Trophoblast cell (in vitro differentiated cells and primary cell): ENCODE results near the gene KDM5B. TPM values are rescaled to one million over a fixed set of nuclear protein-coding genes. Genes with fewer than 3 reads are reported as not detected.

ENCODE experiments used
- DNase-seq, 2 donors: peaks; one replicate each; pipeline ENCODE4 v3.0.0-alpha.2; 2016
- H2AFZ ChIP-seq: 2 replicates; pipeline ENCODE4 v1.6.1; 2013; ENCODE audit warnings: low read length, moderate library complexity, mild to moderate bottlenecking; ENCODE audit not compliant: insufficient read depth, poor library complexity
- H2AK5ac ChIP-seq: 2 replicates; pipeline ENCODE4 v1.6.1; 2013; ENCODE audit warnings: mild to moderate bottlenecking, low read length
- H2BK120ac ChIP-seq: 2 replicates; pipeline ENCODE4 v1.6.1; 2013; ENCODE audit warnings: low read length, mild to moderate bottlenecking, moderate library complexity; ENCODE audit not compliant: insufficient read depth, poor library complexity
- H2BK12ac ChIP-seq: 2 replicates; pipeline ENCODE4 v1.6.1; 2013; ENCODE audit warnings: mild to moderate bottlenecking, low read length, moderate library complexity
- H2BK5ac ChIP-seq: 2 replicates; pipeline ENCODE4 v1.6.1; 2013; ENCODE audit warnings: low read length, low read depth, moderate library complexity, mild to moderate bottlenecking; ENCODE audit not compliant: poor library complexity
- H3K14ac ChIP-seq: 2 replicates; pipeline ENCODE4 v1.6.1; 2013; ENCODE audit warnings: mild to moderate bottlenecking, low read length
- H3K18ac ChIP-seq: 2 replicates; pipeline ENCODE4 v1.6.1; 2013; ENCODE audit warnings: mild to moderate bottlenecking, low read length
- H3K23ac ChIP-seq: 2 replicates; pipeline ENCODE4 v1.6.1; 2013; ENCODE audit warnings: low read length
- H3K27ac ChIP-seq: 2 replicates; pipeline ENCODE4 v1.5.1; 2013; ENCODE audit warnings: low read depth, mild to moderate bottlenecking, inconsistent platforms, low read length, moderate library complexity
- H3K27me3 ChIP-seq: 2 replicates; pipeline ENCODE4 v1.6.1; 2013; ENCODE audit warnings: inconsistent platforms, mild to moderate bottlenecking, low read length, moderate library complexity; ENCODE audit not compliant: insufficient read depth
- H3K36me3 ChIP-seq, 2 experiments: 1 replicate in 1 of 2; 2 replicates in 1 of 2; pipeline ENCODE4 v1.6.1; 2013; ENCODE audit warnings: low read length in 2 of 2, mild to moderate bottlenecking in 2 of 2, moderate library complexity in 1 of 2; ENCODE audit not compliant: insufficient read depth in 2 of 2, control insufficient read depth in 1 of 2
- H3K4ac ChIP-seq: 2 replicates; pipeline ENCODE4 v1.6.1; 2013; ENCODE audit warnings: low read depth, mild to moderate bottlenecking, low read length, moderate library complexity
- H3K4me1 ChIP-seq, 2 experiments: 1 replicate in 1 of 2; 2 replicates in 1 of 2; pipeline ENCODE4 v1.6.1; 2013; ENCODE audit warnings: low read length in 2 of 2, mild to moderate bottlenecking in 2 of 2, moderate library complexity in 1 of 2; ENCODE audit not compliant: insufficient read depth in 2 of 2, control insufficient read depth in 1 of 2
- H3K4me2 ChIP-seq: 2 replicates; pipeline ENCODE4 v1.6.1; 2013; ENCODE audit warnings: inconsistent platforms, mild to moderate bottlenecking, low read length, moderate library complexity
- H3K4me3 ChIP-seq: 2 replicates; pipeline ENCODE4 v1.5.1; 2013; ENCODE audit warnings: mild to moderate bottlenecking, low read depth, low read length, inconsistent platforms
- H3K79me1 ChIP-seq: one replicate; pipeline ENCODE4 v1.6.1; 2013; ENCODE audit warnings: low read length
- H3K79me2 ChIP-seq: 2 replicates; pipeline ENCODE4 v1.6.1; 2013; ENCODE audit warnings: low read length, mild to moderate bottlenecking; ENCODE audit not compliant: control insufficient read depth, insufficient read depth, poor library complexity
- H3K9ac ChIP-seq: 2 replicates; pipeline ENCODE4 v1.6.1; 2013; ENCODE audit warnings: mild to moderate bottlenecking, low read length
- H3K9me3 ChIP-seq: 2 replicates; pipeline ENCODE4 v1.6.1; 2013; ENCODE audit warnings: low read depth, mild to moderate bottlenecking, control low read depth, inconsistent platforms, low read length; ENCODE audit not compliant: insufficient read depth
- H4K12ac ChIP-seq: 2 replicates; pipeline ENCODE4 v1.6.1; 2013; ENCODE audit warnings: low read depth, mild to moderate bottlenecking, low read length, moderate library complexity
- H4K8ac ChIP-seq: 2 replicates; pipeline ENCODE4 v1.6.1; 2013; ENCODE audit warnings: low read depth, mild to moderate bottlenecking, low read length, moderate library complexity
- H4K91ac ChIP-seq: one replicate; pipeline ENCODE4 v1.6.1; 2013; ENCODE audit warnings: low read depth, mild to moderate bottlenecking, low read length, moderate library complexity
- WGBS: extraction: QIAGEN DNeasy Blood & Tissue Kit; methylation state at CpG from one replicate; pipeline ENCODE4 v1.1.7; 2013; ENCODE audit warnings: missing lambda C conversion rate; ENCODE audit not compliant: insufficient read length, insufficient coverage; ENCODE audit errors: extremely low coverage; 5-methylcytosine and 5-hydroxymethylcytosine counted together
- polyA plus RNA-seq: library from polyadenylated mRNA; stranded (reverse); fragments of 200-250 nt; gene quantifications from 2 replicates; pipeline ENCODE4 v1.2.3, GENCODE V29; 2013

The KDM5B gene
- polyA plus RNA-seq: 64.2 and 64.5 TPM in 2 replicates

GRCh38 chr1:202807926-202808757 lies at the start of gene KDM5B:
Gene KDM5B, minus strand, starts transcription at chr1:202808421. Its CDS starts 116 bp downstream, at chr1:202808305.
- Histone ChIP-seq H3K14ac (peak within 1 kb of the TSS; percentile 97), H3K4me3 (peak within 1 kb of the TSS; percentile 97), H3K9ac (peak within 1 kb of the TSS; percentile 99), H3K27ac (peak within 1 kb of the TSS; percentile 81), H3K79me2 (peaks cover 36% of the 10 kb centered on the region), H2AK5ac (peak within 1 kb of the TSS; percentile 91), H2AFZ (peak within 1 kb of the TSS; percentile 84), H2BK12ac (peak within 1 kb of the TSS; percentile 23), H3K27me3 (no peaks in the 10 kb centered on the region), H3K18ac (peak within 1 kb of the TSS; percentile 94), H2BK5ac (peak within 1 kb of the TSS; percentile 96), H4K91ac (peak within 1 kb of the TSS; percentile 99), H3K23ac (no peak within 1 kb of the TSS), H2BK120ac (peak within 1 kb of the TSS; percentile 98), H3K9me3 (peaks cover 2% of the 10 kb centered on the region), H3K79me1 (peaks cover 36% of the 10 kb centered on the region), H4K8ac (peak within 1 kb of the TSS; percentile 91), H4K12ac (peak within 1 kb of the TSS; percentile 98), H3K4me1 (peaks cover 19 to 29% of the 10 kb centered on the region in 2 experiments), H3K36me3 (no peaks in the 10 kb centered on the region), H3K4ac (peak within 1 kb of the TSS; percentile 100), H3K4me2 (peak within 1 kb of the TSS; percentile 85)
- WGBS: no CpG with 5 or more reads among the region's 84 CpGs
- peak; percentile 34 to 62 for DNase-seq

- Histone ChIP-seq H3K9ac (no peak overlapping the region), H4K12ac (no peak overlapping the region), H2BK12ac (no peak overlapping the region), H3K4me3 (no peak overlapping the region), H3K18ac (no peak overlapping the region), H3K79me1 (peaks cover 8% of the 10 kb centered on the region), H3K36me3 (peaks cover 37 to 48% of the 10 kb centered on the region in 2 experiments), H3K4ac (no peak overlapping the region), H2BK120ac (no peak overlapping the region), H3K4me2 (no peak overlapping the region), H3K23ac (no peak overlapping the region), H3K27me3 (no peaks in the 10 kb centered on the region), H2BK5ac (no peak overlapping the region), H2AK5ac (no peak overlapping the region), H2AFZ (no peak overlapping the region), H4K91ac (no peak overlapping the region), H3K9me3 (no peaks in the 10 kb centered on the region), H3K79me2 (peaks cover 8% of the 10 kb centered on the region), H3K27ac (no peak overlapping the region), H3K4me1 (peaks cover 8 to 12% of the 10 kb centered on the region in 2 experiments), H4K8ac (no peak overlapping the region), H3K14ac (no peak overlapping the region)
- DNase-seq: peak in 1 of 2 donors; percentile 21
- WGBS: no CpG with 5 or more reads among the region's 4 CpGs
These were observed 49.0 kb upstream of the KDM5B start for GRCh38 chr1:202857136-202857610.

GRCh38 chr1:202856014-202856413 lies 47.8 kb upstream of the KDM5B start:
- H3K14ac ChIP-seq: no peak overlapping the region
- no peak overlapping the region for H3K27ac ChIP-seq
- no peak overlapping the region for H2BK12ac ChIP-seq
- no peak overlapping the region for H2AFZ ChIP-seq
- no peak overlapping the region for H2BK120ac ChIP-seq
- peaks cover 7% of the 10 kb centered on the region for H3K79me2 ChIP-seq
- peaks cover 40 to 52% of the 10 kb centered on the region in 2 experiments for H3K36me3 ChIP-seq
- no peak overlapping the region for H3K9ac ChIP-seq
- H4K91ac ChIP-seq: no peak overlapping the region
- H2BK5ac ChIP-seq: no peak overlapping the region
- no peak overlapping the region for H3K18ac ChIP-seq
- no peak overlapping the region for H4K12ac ChIP-seq
- H3K27me3 ChIP-seq: no peaks in the 10 kb centered on the region
- no peak overlapping the region for H3K4me2 ChIP-seq
- H3K23ac ChIP-seq: no peak overlapping the region
- WGBS: no CpG with 5 or more reads among the region's 2 CpGs
- DNase-seq: no peak
- H3K9me3 ChIP-seq: no peaks in the 10 kb centered on the region
- H3K4me1 ChIP-seq: peaks cover 6 to 12% of the 10 kb centered on the region in 2 experiments
- H4K8ac ChIP-seq: no peak overlapping the region
- H3K4me3 ChIP-seq: no peak overlapping the region
- no peak overlapping the region for H3K4ac ChIP-seq
- H3K79me1 ChIP-seq: peaks cover 4% of the 10 kb centered on the region
- H2AK5ac ChIP-seq: no peak overlapping the region

GRCh38 chr1:202854787-202855186 lies 46.6 kb upstream of the KDM5B start:
- H3K27me3 ChIP-seq: no peaks in the 10 kb centered on the region
- no peak overlapping the region for H2BK12ac ChIP-seq
- H3K79me1 ChIP-seq: no peaks in the 10 kb centered on the region
- no peak overlapping the region for H2AFZ ChIP-seq
- peaks cover 3 to 7% of the 10 kb centered on the region in 2 experiments for H3K4me1 ChIP-seq
- H3K79me2 ChIP-seq: peaks cover 3% of the 10 kb centered on the region
- no peaks in the 10 kb centered on the region for H3K9me3 ChIP-seq
- no peak overlapping the region for H3K27ac ChIP-seq
- no peak overlapping the region for H3K18ac ChIP-seq
- no peak overlapping the region for H3K23ac ChIP-seq
- no peak overlapping the region for H3K4ac ChIP-seq
- peaks cover 45 to 57% of the 10 kb centered on the region in 2 experiments for H3K36me3 ChIP-seq
- no peak overlapping the region for H3K4me3 ChIP-seq
- no peak overlapping the region for H4K91ac ChIP-seq
- H4K8ac ChIP-seq: no peak overlapping the region
- no peak overlapping the region for H3K9ac ChIP-seq
- no CpG with 5 or more reads among the region's 8 CpGs for WGBS
- no peak overlapping the region for H2BK5ac ChIP-seq
- H4K12ac ChIP-seq: no peak overlapping the region
- no peak for DNase-seq
- H2BK120ac ChIP-seq: no peak overlapping the region
- no peak overlapping the region for H3K14ac ChIP-seq
- no peak overlapping the region for H3K4me2 ChIP-seq
- no peak overlapping the region for H2AK5ac ChIP-seq
